GM12801 (cell line): Measurements from ENCODE around the gene NFATC1.

ENCODE experiments used
- CTCF ChIP-seq: IDR thresholded peaks from one replicate; pipeline ENCODE4 v1.5.1; 2011; ENCODE audit warnings: control low read depth; ENCODE audit not compliant: insufficient read length; ENCODE audit errors: extremely low read depth

NFATC1 gene

GRCh38 chr18:79529991-79530390, 134.3 kb downstream of the NFATC1 start:
- TF ChIP-seq CTCF: no peak

- no peak for TF ChIP-seq CTCF
Observed at GRCh38 chr18:79530821-79531220, 135.1 kb downstream of the NFATC1 start.

- TF ChIP-seq CTCF: no peak
Observed at GRCh38 chr18:79531386-79531785, 135.7 kb downstream of the NFATC1 start.

- no peak for TF ChIP-seq CTCF
Observed at GRCh38 chr18:79531926-79532312, 136.2 kb downstream of the NFATC1 start.

- TF ChIP-seq CTCF: no peak
Observed at GRCh38 chr18:79532313-79533007, 136.7 kb downstream of the NFATC1 start.

GRCh38 chr18:79533146-79533545, 137.4 kb downstream of the NFATC1 start:
- no peak for TF ChIP-seq CTCF

- no peak for TF ChIP-seq CTCF
Observed at GRCh38 chr18:79533591-79533990, 137.9 kb downstream of the NFATC1 start.
